Panc1 (cell line): ENCODE data around the gene MAST3. TPM values are rescaled to one million over a fixed set of nuclear protein-coding genes. Genes with fewer than 3 reads are reported as not detected.

Experiments
- ATAC-seq: fragments of 200-7000 bp; cut with Tn5 transposase; 2 replicates; pipeline ENCODE4 v1.9.1; 2020; ENCODE audit warnings: mild to moderate bottlenecking, moderate library complexity
- BruUV-seq: library from RNA; stranded (reverse); fragments of 400-500 nt; replicated peaks from 2 replicates; lab custom pipeline; 2021; lab: Mats Ljungman, UMichigan
- CTCF ChIA-PET: fragments of 300-600 bp; sonication (Branson Sonifier 250); formaldehyde crosslinking; loops from one replicate; lab custom pipeline; 2022; ENCODE audit warnings: antibody characterized with exemption; lab: Charles Lee
- POLR2A ChIA-PET: fragments of 300-600 bp; sonication (Branson Sonifier 250); formaldehyde crosslinking; loops from one replicate; lab custom pipeline; 2022; ENCODE audit warnings: antibody characterized with exemption; lab: Charles Lee
- DNase-seq: peaks from one replicate; pipeline ENCODE4 v3.0.0-alpha.2; 2010; ENCODE audit warnings: low read depth, low spot score
- H3K27ac ChIP-seq: 2 replicates; pipeline ENCODE4 v1.5.1; 2011; ENCODE audit warnings: mild to moderate bottlenecking, low read length, inconsistent platforms
- H3K27me3 ChIP-seq: fragments of 200-500 bp; sonication (Bioruptor generic); 2 replicates; pipeline ENCODE4 v1.6.0; 2014; ENCODE audit warnings: low read length, inconsistent platforms; ENCODE audit not compliant: control insufficient read depth, insufficient read depth
- H3K36me3 ChIP-seq: fragments of 200-500 bp; sonication (Bioruptor generic); 2 replicates; pipeline ENCODE4 v1.5.1; 2014; ENCODE audit warnings: inconsistent platforms, mild to moderate bottlenecking, low read length, moderate library complexity; ENCODE audit not compliant: control insufficient read depth, insufficient read depth
- H3K4me1 ChIP-seq: 2 replicates; pipeline ENCODE4 v1.5.1; 2011; ENCODE audit warnings: inconsistent platforms, mild to moderate bottlenecking, low read length, moderate library complexity; ENCODE audit not compliant: control insufficient read depth, insufficient read depth
- H3K4me3 ChIP-seq, 2 experiments: 2 replicates each; pipeline ENCODE4 v1.5.1; 2011 to 2012; ENCODE audit warnings: low read depth in 2 of 2, low read length in 2 of 2, mild to moderate bottlenecking in 2 of 2, inconsistent platforms in 1 of 2, moderate library complexity in 1 of 2
- H3K9me3 ChIP-seq: fragments of 200-500 bp; sonication (Bioruptor generic); 2 replicates; pipeline ENCODE4 v1.5.1; 2014; ENCODE audit warnings: low read depth, mild to moderate bottlenecking, inconsistent platforms, low read length, moderate library complexity; ENCODE audit not compliant: control insufficient read depth, insufficient read depth
- POLR2AphosphoS5 ChIP-seq: IDR thresholded peaks from 2 replicates; pipeline ENCODE4 v1.6.1; 2012; ENCODE audit warnings: mild to moderate bottlenecking, low read depth, low read length, moderate library complexity
- SIN3A ChIP-seq: IDR thresholded peaks from 2 replicates; pipeline ENCODE4 v1.6.1; 2012; ENCODE audit warnings: low read depth, mild to moderate bottlenecking, low read length, moderate library complexity, borderline replicate concordance; ENCODE audit not compliant: insufficient read depth
- TCF7L2 ChIP-seq: IDR thresholded peaks from 2 replicates; pipeline ENCODE4 v1.6.1; 2011; ENCODE audit warnings: mild to moderate bottlenecking, low read depth, low read length, inconsistent platforms
- in situ Hi-C: cut with HindIII; loops from 2 replicates; pipeline ENCODE4 v1.10.0; 2016; ENCODE audit warnings: low sequenced_read_pairs, low pct_unique_long_range_greater_than_20kb
- intact Hi-C: fragments of 100-400 bp; cut with micrococcal nuclease; formaldehyde crosslinking; loops from one replicate; pipeline ENCODE4 v1.10.0; 2022; ENCODE audit not compliant: unreplicated experiment
- total RNA-seq: library from RNA; stranded (reverse); gene quantifications from one replicate; pipeline ENCODE4 v1.2.1, GENCODE V29; 2021; ENCODE audit not compliant: unreplicated experiment
- TF ChIP-seq, protein P1 (sequence below), 2 experiments: IDR thresholded peaks; 2 replicates each; pipeline ENCODE4 v1.6.1; 2011 to 2012; ENCODE audit warnings: low read depth in 2 of 2, control low read depth in 1 of 2, low read length in 1 of 2, mild to moderate bottlenecking in 1 of 2, moderate library complexity in 1 of 2; ENCODE audit not compliant: insufficient read depth in 1 of 2
- TF ChIP-seq, protein P2 (sequence below): fragments of 450-650 bp; IDR thresholded peaks from 2 replicates; pipeline ENCODE4 v1.5.1; 2017; ENCODE audit warnings: mild to moderate bottlenecking

Gene MAST3
- total RNA-seq, 1 experiment from 2014 or later: 13.1 TPM

DNA sequence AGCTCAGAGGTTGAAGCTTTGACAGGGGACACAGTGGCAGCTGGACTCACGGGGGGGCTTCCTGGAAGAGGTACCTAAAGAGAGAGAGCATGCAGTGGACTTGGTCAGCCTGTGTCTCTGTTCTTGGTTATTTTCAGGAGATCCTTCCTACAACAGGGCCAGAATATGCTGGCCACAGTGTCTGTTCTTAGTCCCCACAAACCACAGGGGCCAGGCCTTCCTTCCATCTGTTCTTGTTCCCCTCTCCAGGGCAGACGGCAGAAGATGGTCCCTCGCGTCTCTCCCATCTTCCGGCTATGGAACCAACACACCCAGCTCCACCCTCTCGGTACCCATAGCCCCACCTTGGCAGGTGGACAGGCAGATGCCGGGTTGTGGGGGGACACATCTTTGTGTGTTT lies 24.8 kb downstream of the MAST3 start:
- intact Hi-C loops (no loop called here), in situ Hi-C loops (no loop called here)
- ATAC-seq (no peak), DNase-seq (no peak)
- H3K4me3 ChIP-seq: no peak overlapping the region
- H3K9me3 ChIP-seq: no peaks in the 10 kb centered on the region
- H3K36me3 ChIP-seq: no peaks in the 10 kb centered on the region
- H3K4me1 ChIP-seq: peaks cover 7% of the 10 kb centered on the region
- no peaks in the 10 kb centered on the region for H3K27me3 ChIP-seq
- ChIA-PET POLR2A (no interaction called here), CTCF (no interaction called here)
- TF ChIP-seq, protein P1, sequence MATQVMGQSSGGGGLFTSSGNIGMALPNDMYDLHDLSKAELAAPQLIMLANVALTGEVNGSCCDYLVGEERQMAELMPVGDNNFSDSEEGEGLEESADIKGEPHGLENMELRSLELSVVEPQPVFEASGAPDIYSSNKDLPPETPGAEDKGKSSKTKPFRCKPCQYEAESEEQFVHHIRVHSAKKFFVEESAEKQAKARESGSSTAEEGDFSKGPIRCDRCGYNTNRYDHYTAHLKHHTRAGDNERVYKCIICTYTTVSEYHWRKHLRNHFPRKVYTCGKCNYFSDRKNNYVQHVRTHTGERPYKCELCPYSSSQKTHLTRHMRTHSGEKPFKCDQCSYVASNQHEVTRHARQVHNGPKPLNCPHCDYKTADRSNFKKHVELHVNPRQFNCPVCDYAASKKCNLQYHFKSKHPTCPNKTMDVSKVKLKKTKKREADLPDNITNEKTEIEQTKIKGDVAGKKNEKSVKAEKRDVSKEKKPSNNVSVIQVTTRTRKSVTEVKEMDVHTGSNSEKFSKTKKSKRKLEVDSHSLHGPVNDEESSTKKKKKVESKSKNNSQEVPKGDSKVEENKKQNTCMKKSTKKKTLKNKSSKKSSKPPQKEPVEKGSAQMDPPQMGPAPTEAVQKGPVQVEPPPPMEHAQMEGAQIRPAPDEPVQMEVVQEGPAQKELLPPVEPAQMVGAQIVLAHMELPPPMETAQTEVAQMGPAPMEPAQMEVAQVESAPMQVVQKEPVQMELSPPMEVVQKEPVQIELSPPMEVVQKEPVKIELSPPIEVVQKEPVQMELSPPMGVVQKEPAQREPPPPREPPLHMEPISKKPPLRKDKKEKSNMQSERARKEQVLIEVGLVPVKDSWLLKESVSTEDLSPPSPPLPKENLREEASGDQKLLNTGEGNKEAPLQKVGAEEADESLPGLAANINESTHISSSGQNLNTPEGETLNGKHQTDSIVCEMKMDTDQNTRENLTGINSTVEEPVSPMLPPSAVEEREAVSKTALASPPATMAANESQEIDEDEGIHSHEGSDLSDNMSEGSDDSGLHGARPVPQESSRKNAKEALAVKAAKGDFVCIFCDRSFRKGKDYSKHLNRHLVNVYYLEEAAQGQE (IDR thresholded peaks at IDR 0.05; ENCODE audit: insufficient read depth in 1 of 2, low read depth in 2 of 2, low read length in 1 of 2): no peak
- TF ChIP-seq SIN3A (no peak), TCF7L2 (no peak), POLR2AphosphoS5 (no peak)
- BruUV-seq: no TSS peak
- no peak overlapping the region for H3K27ac ChIP-seq

DNA sequence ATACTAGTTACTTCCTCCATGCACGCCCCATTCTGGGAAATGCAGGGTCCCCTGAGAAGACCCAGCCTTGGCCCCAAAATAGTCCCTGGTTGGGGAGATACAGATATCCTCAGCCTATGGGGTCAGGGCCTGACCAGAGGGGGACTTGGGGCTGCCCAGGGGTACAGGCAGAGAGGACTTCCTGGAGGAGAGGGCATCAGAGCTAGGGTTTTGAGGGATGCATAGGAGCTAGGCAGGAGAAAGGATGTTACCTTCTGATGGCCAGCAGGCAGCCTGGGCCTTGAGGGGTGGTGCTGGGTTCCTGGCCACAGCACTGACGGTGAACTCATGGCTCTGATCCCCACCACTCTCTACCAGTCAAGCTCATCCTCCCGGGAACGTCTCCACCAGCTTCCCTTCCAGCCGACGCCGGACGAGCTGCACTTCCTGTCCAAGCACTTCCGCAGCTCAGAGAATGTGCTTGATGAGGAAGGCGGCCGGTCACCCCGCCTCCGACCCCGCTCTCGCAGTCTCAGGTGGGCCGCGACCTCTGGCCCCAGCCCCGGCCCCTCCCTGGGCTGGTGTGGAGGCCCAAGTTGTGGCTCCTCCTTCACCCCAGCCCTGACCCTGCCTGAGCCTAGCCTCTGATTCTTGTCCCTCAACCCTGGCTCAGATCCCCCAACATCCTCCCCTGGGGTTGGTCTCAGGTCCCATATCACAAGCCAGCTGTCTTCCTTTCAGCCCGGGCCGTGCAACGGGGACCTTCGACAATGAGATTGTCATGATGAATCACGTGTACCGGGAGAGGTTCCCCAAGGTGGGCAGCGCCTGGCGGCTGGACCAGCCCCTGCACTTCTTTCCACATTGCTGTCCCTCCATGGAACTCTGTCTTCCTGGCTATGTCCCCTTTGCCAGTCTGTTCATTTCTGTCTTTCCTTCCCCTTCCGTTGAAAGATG lies 25.6 kb downstream of the MAST3 start:
- H3K36me3 ChIP-seq: no peaks in the 10 kb centered on the region
- in situ Hi-C loops: no loop called here
- POLR2A ChIA-PET: no interaction called here

More for the DNA sequence above, 25.6 kb downstream of the MAST3 start:
- CTCF ChIA-PET: no interaction called here
- Histone ChIP-seq H3K27me3 (no peaks in the 10 kb centered on the region), H3K9me3 (no peaks in the 10 kb centered on the region), H3K4me1 (peaks cover 7% of the 10 kb centered on the region), H3K27ac (no peak overlapping the region), H3K4me3 (no peak overlapping the region)
- DNase-seq (no peak), ATAC-seq (no peak)
- intact Hi-C loops: no loop called here
- no TSS peak for BruUV-seq
- TF ChIP-seq, protein P2, sequence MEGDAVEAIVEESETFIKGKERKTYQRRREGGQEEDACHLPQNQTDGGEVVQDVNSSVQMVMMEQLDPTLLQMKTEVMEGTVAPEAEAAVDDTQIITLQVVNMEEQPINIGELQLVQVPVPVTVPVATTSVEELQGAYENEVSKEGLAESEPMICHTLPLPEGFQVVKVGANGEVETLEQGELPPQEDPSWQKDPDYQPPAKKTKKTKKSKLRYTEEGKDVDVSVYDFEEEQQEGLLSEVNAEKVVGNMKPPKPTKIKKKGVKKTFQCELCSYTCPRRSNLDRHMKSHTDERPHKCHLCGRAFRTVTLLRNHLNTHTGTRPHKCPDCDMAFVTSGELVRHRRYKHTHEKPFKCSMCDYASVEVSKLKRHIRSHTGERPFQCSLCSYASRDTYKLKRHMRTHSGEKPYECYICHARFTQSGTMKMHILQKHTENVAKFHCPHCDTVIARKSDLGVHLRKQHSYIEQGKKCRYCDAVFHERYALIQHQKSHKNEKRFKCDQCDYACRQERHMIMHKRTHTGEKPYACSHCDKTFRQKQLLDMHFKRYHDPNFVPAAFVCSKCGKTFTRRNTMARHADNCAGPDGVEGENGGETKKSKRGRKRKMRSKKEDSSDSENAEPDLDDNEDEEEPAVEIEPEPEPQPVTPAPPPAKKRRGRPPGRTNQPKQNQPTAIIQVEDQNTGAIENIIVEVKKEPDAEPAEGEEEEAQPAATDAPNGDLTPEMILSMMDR: no peak
- no peak for TF ChIP-seq POLR2AphosphoS5
- TF ChIP-seq, protein P1 (IDR thresholded peaks at IDR 0.05; ENCODE audit: insufficient read depth in 1 of 2, low read depth in 2 of 2, low read length in 1 of 2): no peak
- no peak for TF ChIP-seq TCF7L2
- TF ChIP-seq SIN3A: no peak
